Adrenal gland (tissue), 12 donors: ENCODE results near the gene PLK5. TPM values are rescaled to one million over a fixed set of nuclear protein-coding genes. Genes with fewer than 3 reads are reported as not detected.
"Not testable (repeated sequence)": the region's sequence is repeated elsewhere in the genome, so short reads cannot be mapped to it uniquely, and the experiment has no call there.

Source experiments
- DNase-seq, 7 donors: peaks; one replicate each; pipeline ENCODE4 v3.0.0-alpha.2; 2019 to 2020
- H3K27ac ChIP-seq, 5 donors: fragments of 200-600 bp; sonication (generic) in 4 of 5; 1 replicate in 3 of 5; 2 replicates in 2 of 5; pipeline versions ENCODE4 v1.5.1 to v1.8.0; 2016 to 2020; ENCODE audit warnings: mild to moderate bottlenecking in 1 of 5
- H3K27me3 ChIP-seq: fragments of 200-600 bp; 2 replicates; pipeline ENCODE4 v1.8.0; 2021
- H3K36me3 ChIP-seq, 2 donors: fragments of 200-600 bp; replicated peaks in 1 of 2; 1 replicate in 1 of 2; 2 replicates in 1 of 2; pipeline versions ENCODE4 v1.5.1 to v1.8.0; 2018 to 2022
- H3K4me1 ChIP-seq, 2 donors: fragments of 200-600 bp; replicated peaks in 1 of 2; 1 replicate in 1 of 2; 2 replicates in 1 of 2; pipeline versions ENCODE4 v1.5.1 to v1.8.0; 2018 to 2021
- H3K4me3 ChIP-seq, 4 donors: fragments of 200-600 bp; sonication (generic) in 3 of 4; one replicate each; pipeline ENCODE4 v1.5.1; 2016 to 2018
- H3K9me3 ChIP-seq, 3 donors: fragments of 200-600 bp; sonication (generic) in 1 of 3; replicated peaks in 1 of 3; 1 replicate in 2 of 3; 2 replicates in 1 of 3; pipeline versions ENCODE4 v1.5.1 to v1.8.0; 2016 to 2021
- CTCF ChIP-seq, 6 experiments: fragments of 450-650 bp in 4 of 6; fragments of 200-600 bp in 2 of 6; sonication (generic) in 1 of 6; IDR thresholded peaks; 1 replicate in 5 of 6; 2 replicates in 1 of 6; pipeline versions ENCODE4 v1.5.1 to v1.8.0; 2016 to 2021; ENCODE audit warnings: antibody characterized with exemption in 6 of 6, mild to moderate bottlenecking in 2 of 6, moderate library complexity in 1 of 6
- POLR2A ChIP-seq, 2 donors: fragments of 450-650 bp; IDR thresholded peaks; one replicate each; pipeline ENCODE4 v1.6.1; 2017; ENCODE audit warnings: antibody characterized with exemption in 2 of 2, mild to moderate bottlenecking in 2 of 2, moderate library complexity in 1 of 2
- WGBS, 4 donors: extraction: QIAGEN DNeasy Blood & Tissue Kit in 2 of 4; methylation state at CpG; one replicate each; pipeline versions ENCODE4 v1.1.5 to v1.1.7; 2013 to 2017; 5-methylcytosine and 5-hydroxymethylcytosine counted together
- intact Hi-C, 2 donors: fragments of 100-400 bp; cut with DNase I; formaldehyde crosslinking; loops; one replicate each; pipeline versions ENCODE4 v1.14.1 to v1.15.0; 2022 to 2023
- polyA plus RNA-seq, 3 donors: library from polyadenylated mRNA; stranded (reverse); fragments of 200-250 nt in 2 of 3; fragments of 350-450 nt in 1 of 3; fragmentation: Illumina TruSeq in 1 of 3; extraction: RNeasy Lipid Tissue Mini Kit (QIAGEN cat#74804) in 1 of 3; gene quantifications; one replicate each; pipeline ENCODE4 v1.2.3, GENCODE V29; 2013 to 2014
- total RNA-seq, 9 donors: library from RNA; depleted of rRNA in 4 of 9; stranded (reverse); fragments of >200 nt in 4 of 9; fragments of 120-200 nt in 1 of 9; fragmentation: NEBNext Ultra II Directional in 1 of 9; extraction: Animal tissue kit (Norgen Biotek cat#: 25700) in 1 of 9; gene quantifications; one replicate each; pipeline versions ENCODE4 v1.1.0 to v1.2.4, GENCODE V29; 2013 to 2023
- donor health status: healthy with polysubstance abuse.
- donor health status: Bipolar disorder and iron deficiency.
- donor health status: DM: yes; HTN: yes; CAD: no.
- donor health status: DM: no; HTN: no; CAD: no.
- donor health status: DM: no; HTN: no; CAD: no.
- donor health status: DM: yes; HTN: yes; CAD: no.

The PLK5 gene
- total and polyA plus RNA-seq, 12 donors = 0.15 to 1.0 (median 0.32) TPM; not detected in 8

DNA sequence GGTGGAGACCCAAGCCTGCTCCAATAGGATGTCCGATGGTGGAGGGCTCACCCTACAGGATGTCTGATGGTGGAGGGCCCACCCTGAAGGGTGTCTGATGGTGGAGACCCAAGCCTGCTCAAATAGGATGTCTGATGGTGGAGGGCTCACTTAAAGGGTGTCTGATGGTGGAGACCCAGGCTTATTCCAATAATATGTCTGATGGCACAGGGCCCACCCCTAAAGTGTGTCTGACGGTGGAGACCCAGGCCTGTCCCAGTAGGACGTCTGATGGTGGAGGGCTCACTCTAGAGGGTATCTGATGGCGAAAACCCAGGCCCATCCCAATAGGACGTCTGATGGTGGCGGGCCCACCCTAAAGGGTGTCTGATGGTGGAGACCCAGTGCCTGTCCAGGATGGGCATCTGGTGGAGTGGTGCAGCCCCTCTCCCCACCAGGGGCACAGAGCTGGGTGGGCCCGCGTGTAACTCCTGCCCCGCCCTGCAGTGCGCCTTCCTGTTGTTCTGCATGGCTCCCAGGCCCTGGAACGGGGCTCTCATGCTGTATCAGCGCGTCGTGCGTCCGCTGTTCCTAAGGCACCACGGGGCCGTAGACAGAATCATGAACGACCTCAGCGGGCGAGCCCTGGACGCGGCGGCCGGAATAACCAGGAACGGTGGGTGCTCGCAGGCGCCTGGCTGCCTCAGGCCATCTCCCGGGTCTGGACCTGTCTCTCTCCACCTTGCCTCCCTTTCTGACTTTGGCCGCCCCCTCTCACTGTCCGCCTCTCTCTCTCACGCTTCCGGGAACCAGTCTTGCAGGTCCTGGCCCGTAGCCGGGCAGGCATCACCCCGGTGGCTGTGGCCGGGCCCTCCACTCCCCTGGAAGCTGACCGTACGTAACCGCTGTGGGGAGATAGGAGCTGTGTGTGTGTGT is 27.8 kb upstream of the PLK5 start:
- no peaks in the 10 kb centered on the region for H3K9me3 ChIP-seq
- H3K27me3 ChIP-seq = no peaks in the 10 kb centered on the region
- H3K27ac ChIP-seq = no peak overlapping the region
- intact Hi-C loops = no loop called here
- WGBS, 4 donors = 84 to 91% (median 87%) methylated on average over 23 to 40 of the region's 40 CpGs
- H3K36me3 ChIP-seq = no peaks in the 10 kb centered on the region
- DNase-seq = no peak
- H3K4me3 ChIP-seq = no peak overlapping the region
- H3K4me1 ChIP-seq = peaks cover 23 to 25% of the 10 kb centered on the region in 2 donors
- TF ChIP-seq CTCF (IDR thresholded peaks at IDR 0.05) = no peak
- TF ChIP-seq POLR2A (IDR thresholded peaks at IDR 0.05) = no peak

- 77 to 82% (median 81%) methylated on average over 18 to 39 of the region's 39 CpGs for WGBS, 4 donors
- H3K4me1 ChIP-seq = peaks cover 14 to 19% of the 10 kb centered on the region in 2 donors
- H3K27ac ChIP-seq = no peak overlapping the region
- H3K4me3 ChIP-seq = no peak overlapping the region
- H3K27me3 ChIP-seq = no peaks in the 10 kb centered on the region
- no peaks in the 10 kb centered on the region for H3K36me3 ChIP-seq
- DNase-seq = no peak
- no peaks in the 10 kb centered on the region for H3K9me3 ChIP-seq
- intact Hi-C loops = no loop called here
- TF ChIP-seq POLR2A (IDR thresholded peaks at IDR 0.05) = no peak
- no peak for TF ChIP-seq CTCF (IDR thresholded peaks at IDR 0.05)
Observed at GRCh38 chr19:1496714-1497577, 26.9 kb upstream of the PLK5 start.

DNA sequence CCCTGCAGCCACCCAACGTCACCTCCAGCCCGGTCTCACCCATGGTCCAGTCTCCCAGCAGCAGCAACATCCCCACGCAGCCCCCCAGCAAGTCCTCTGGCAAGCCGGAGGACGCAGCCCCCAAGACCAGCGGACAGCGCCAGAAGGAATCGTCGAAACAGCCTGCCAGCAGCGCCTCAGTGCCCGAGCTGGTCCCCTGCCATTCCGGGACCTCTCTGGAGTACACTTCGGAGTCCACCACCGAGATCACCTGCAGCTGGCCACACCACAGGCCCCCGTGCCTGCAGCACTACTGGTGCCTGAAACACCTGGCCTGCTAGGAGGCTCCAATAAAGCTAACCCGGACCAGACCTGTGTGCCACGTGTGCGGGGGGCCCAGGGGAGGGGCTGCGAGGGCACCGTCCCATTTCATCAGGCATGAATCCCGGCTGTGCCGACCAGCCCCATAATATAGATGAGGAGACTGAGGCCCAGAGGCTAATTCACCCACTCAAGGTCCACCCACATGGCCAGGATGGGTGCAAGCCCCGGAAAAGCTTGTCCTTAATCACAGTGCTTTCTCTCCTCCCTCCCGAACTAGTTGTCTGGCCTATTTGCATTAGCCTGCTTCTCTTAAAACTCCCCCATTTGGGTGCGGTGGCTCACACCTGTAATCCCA is 26.2 kb upstream of the PLK5 start:
- Histone ChIP-seq H3K27me3 (no peaks in the 10 kb centered on the region), H3K27ac (no peak overlapping the region), H3K9me3 (no peaks in the 10 kb centered on the region), H3K4me3 (no peak overlapping the region), H3K36me3 (no peaks in the 10 kb centered on the region), H3K4me1 (peaks cover 6 to 11% of the 10 kb centered on the region in 2 donors)
- intact Hi-C loops = no loop called here
- WGBS, 4 donors = 85 to 91% (median 87%) methylated on average over 4 to 25 of the region's 25 CpGs
- TF ChIP-seq POLR2A (IDR thresholded peaks at IDR 0.05) (no peak), CTCF (IDR thresholded peaks at IDR 0.05) (no peak)
- no peak for DNase-seq

- H3K36me3 ChIP-seq, H3K4me3 ChIP-seq, H3K4me1 ChIP-seq, H3K27me3 ChIP-seq, H3K9me3 ChIP-seq, DNase-seq, H3K27ac ChIP-seq, intact Hi-C loops: not testable (repeated sequence)
- 84 to 88% methylated on average over 12 to 29 of the region's 34 CpGs; no CpG with 5 or more reads in 2 of the 4 donors for WGBS, 4 donors
Observed at GRCh38 chr19:1499231-1499630, 24.6 kb upstream of the PLK5 start.
